HG03045 (cell line): ENCODE measurements around the gene CENPO.

Experiments
- ATAC-seq: cut with Tn5 transposase; IDR thresholded peaks from one replicate; pipeline ENCODE4 v1.9.1; 2021; ENCODE audit warnings: mild to moderate bottlenecking, moderate library complexity; ENCODE audit not compliant: unreplicated experiment

Gene CENPO

DNA sequence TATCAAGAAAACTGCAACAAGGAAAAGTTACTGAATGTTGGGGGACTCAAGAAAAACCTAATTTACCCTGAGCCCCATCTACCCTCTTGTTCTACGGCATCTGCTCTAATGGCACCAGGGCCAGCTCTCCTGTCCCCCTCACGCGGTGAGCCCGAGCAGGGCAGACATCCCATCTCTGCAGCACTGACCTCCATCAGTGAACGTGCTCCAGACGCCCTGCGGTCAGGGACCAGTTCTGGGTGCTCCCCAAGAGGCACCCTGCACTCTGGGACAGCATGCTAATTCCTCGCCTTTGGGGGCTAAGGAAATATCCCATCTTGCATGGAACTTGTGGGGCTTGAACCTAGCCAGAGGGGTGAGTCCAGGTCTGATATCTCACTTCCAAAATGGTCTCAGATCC is 43.0 kb downstream of the CENPO start:
- ATAC-seq = no peak

DNA sequence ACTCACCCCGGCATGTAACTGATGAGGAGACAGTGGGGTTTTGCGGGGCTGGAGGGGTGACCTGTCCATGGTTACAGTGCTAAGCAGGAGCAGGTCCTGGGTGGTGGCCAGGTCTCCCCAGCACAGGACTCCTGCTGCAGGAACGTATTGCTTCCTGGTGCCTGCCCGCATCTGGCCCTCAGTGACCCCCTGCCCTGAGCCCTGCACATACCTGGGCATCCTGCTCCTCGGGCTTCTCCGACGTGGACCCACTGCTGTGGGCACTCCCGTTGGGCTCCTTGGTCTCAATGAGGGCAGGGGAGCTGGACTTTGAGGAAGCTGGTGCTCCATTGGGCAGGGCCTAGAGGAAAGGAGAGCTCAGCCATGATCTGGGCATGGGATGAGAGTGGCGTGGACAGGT is 43.5 kb downstream of the CENPO start:
- ATAC-seq = no peak

DNA sequence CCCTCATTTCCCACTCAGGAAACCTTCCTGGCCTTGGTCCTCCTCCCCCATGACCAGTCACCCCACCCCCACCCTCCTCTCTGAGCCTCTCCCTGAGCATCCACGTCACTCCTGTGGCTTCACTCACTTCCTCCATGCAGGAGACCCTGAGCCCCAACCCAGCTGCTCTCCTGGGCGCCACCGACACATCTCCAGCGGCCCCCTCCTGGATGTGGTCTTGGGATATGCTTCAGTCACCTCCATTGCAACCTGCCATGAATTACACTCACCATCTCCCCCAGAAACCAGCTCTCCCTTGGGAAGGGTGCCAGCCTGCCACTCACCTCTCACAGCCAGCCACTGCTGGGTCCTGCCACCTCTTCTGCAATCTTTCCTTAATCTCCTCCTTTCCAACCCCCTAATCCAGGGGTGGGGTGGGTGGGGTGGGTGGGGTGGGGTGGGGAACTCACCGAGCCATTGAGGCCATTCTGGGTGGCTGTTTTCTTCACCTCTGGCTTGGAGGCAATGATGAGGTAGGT is 44.8 kb downstream of the CENPO start:
- no peak for ATAC-seq

DNA sequence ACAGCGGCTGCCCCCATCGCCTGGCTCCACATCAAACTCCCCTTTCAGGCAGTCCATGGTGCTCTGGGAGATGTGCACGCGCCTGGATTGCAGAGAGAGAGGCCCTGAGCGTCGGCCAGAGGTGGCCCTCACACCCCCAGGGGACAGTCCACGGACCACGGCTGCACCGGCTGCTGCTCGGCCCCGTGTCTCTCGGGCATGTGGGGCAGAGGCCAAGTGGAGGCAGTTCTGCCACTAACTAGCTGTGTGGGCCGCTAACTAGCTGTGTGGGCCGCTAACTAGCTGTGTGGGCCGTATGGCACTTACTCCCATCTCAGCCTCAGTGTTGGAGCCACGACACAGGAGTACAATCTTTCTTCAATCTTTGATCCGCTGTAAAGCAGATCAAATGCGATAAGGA is 45.3 kb downstream of the CENPO start:
- no peak for ATAC-seq

DNA sequence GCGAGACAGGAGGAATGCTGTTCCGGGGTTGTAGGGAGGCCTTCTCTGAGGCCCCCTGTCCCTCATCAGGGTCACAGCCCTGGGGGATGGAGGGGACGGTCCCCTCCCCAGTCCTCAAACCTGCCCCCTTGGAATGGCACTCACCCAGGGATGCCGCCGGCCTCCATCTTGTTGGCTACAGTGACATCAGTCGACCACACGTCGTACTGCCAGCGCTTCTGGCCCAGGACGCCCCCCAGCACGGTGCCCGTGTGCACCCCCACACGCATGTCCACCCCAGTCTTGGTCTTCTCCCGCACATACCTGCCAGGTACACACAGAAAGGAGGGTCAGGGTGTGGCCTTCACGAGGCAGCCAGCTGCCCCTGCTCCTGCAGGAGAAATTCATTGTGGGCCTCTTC is 46.5 kb downstream of the CENPO start:
- ATAC-seq = no peak

DNA sequence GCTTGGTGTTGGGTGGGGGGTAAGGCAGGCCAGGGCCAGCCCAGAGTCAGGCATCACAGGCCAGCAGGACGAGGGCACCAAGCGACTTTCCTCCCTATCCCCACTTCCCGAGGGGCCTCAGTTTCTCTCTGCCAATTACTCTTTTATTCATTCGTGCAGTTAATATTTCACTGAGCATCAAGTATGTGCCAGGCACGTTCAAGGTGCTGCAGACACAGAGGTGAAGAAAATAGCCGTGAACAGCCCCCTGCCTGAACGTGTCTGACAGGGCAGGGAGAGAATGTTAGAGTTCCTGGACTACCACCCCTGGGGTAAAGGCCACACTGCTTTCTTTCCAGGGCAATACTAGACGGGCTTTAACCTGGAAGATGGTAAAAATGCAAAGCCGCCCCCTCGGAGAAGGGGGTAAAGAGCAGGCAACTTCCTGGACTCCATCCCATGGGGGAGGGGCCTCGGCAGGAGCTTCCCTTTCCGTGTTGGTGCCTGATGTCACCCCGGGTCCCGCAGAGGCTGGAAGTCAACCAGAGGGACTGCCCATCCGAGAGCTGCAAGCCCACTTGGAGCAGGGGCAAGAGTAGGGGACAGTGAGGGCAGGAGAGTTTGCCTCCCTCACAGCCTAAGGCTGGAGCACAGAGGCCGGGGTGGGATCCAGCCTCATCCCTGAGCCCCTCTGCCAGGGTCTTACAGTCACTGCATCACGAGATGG is 47.1 kb downstream of the CENPO start:
- no peak for ATAC-seq

DNA sequence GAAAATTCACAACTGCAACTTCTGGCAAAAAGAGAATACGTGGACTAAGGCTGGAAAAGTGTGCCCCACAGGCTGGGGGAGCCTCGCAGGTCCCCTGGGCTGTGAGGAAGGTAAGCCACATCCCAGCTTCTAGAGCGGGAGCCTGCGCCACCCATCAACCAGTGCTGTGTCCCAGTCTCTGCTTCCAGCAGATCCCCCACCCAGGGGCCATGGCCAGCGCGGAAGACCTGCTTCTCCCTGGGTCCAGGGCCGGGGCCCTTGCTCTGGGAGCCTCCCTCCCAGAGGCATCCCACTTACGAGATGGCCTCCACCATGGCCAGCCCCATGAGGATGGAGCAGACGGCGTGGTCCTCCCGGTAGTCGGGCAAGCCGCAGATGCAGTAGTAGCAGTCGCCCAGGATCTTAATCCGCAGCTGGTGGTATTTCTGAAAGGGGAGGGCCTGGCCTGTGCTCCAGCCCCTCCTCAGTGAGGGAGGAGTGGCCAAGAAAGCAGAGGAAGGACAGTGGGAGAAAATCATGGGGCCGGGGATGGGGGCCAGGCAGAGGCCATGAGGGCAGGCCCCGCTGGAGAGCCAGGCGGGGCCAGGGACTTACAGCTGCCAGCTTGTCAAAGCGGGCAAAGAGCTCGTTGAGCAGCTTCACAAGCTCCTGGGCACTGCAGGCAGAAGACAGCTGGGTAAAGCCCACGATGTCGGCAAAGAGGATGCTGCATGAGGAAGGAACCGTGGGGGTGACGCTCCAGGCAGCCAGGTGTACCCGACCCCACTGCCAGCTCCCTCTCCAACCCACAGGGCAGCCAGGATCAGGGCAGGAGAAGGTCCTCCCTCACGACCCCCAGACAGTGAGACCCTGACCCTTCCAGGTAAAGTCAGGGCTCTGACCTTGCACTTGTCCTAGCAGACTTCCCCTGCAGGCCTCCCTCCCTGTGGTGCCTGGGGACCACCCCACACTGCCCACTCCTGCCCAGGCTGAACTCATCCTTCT is 48.0 kb downstream of the CENPO start:
- no peak for ATAC-seq

DNA sequence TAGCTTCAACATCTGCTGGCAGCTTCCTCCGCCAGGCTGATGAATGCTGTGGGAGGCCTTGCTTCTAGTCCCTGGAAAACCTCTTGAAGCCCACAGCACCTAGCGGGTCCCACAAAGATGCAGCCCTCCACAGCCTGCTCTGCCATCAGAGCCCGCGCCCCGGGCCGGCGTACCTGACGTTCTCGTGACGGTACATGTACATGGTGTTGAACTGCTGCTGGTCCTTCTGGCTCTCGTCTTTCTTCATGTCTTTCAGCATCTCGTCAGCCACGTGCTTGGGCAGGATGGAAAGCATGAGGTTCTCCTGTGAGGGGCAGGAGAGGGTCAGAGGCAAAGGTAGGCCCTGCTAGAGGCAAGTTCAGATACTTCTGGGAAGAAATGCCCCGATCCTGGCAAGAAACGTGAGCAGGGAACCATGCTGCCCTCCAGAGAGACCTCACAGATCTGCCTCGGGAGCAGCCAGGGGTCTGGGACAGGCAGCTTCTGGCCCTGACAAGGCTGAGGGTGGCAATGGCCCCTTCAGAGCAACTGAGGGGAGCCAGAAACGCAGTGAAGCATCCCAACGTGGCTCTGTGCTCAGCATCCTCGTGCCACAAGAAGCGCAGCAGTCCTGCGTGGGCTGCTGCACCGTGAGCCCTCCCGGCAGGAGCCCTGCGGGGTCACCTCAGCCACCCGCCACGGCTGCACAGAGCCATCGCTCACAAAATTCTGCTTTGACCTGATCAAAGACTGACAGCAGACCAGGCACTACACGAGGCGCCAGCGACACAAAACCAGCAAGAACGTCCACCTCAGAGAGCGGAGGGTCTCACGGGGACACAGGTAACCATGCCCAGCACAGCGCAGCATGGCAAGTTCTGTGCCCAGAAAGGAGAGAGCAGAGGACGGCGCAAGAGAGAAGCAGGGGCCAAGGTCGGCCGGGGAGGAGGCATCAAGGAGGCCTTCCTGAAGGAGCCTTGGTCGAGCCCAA is 49.1 kb downstream of the CENPO start:
- ATAC-seq = no peak

DNA sequence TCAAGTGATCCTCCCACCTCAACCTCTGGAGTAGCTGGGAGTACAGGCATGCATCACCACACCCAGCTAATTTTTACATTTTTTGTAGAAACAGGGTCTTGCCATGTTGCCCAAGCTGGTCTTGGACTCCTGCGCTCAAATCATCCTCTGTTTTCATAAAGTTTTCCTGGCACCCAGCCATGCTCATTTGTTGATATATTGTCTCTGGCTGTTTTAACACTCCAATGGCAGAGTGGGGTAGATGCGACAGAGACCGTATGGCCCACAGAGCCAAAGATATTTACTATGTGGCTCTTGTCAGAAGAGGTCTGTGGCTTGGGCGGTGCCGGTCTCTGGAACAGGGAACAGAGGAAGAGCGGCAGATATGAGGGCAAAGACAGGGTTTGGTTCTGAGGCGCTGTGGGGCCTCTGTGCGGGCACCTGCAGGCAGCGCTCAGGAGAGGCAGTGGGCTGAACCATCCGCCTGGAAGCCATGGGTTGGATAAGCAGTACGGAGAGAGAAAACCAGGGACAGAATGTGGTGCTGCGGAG is 50.2 kb downstream of the CENPO start:
- ATAC-seq = no peak

DNA sequence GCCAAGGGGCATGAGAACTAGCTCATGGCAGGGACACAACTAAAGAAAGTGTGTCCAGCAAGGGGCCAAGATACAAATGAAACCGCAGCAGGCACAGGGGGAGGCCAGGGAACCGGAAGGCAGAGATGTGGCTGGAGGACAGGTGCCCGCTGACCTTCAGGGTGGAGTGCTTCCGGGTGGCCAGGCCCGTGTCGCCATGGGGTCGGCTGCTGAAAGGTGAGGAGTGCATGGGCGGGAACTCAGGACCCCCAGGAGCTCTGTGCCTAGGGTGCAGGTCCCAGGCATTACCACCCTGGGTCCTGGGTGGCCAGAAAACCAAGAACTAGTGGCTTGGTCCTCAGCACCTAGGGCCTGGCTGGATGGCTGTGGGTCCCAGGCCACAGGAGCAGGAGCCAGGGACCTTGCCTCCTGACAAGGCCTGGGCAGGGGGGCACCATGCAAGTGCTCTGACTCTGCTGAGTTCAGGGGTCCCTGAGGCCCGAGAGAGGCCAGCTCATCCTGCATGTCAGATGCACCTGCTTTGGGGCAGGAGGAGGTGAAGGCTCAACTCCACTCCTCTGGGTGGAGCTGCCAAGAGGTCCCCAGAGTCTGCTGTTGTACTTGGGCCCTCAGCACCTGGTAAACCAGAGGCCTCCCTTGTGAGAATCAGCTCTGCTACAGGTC is 50.9 kb downstream of the CENPO start:
- no peak for ATAC-seq

DNA sequence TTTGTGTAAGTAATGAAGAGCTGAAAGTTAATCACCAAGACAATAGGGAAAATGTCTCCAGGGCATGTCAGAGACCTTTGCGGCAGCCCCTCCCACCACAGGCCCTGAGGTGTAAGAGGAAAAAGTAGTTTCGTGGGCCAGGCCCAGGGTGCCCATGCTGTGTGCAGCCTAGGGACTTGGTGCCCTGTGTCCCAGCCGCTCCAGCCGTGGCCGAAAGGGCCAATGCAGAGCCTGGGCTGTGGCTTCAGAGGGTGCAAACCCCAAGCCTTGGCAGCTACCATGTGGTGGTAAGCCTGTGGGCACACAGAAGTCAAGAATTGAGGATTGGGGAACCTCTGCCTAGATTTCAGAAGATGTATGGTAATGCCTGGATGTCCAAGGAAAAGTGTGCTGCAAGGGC is 52.5 kb downstream of the CENPO start:
- no peak for ATAC-seq

DNA sequence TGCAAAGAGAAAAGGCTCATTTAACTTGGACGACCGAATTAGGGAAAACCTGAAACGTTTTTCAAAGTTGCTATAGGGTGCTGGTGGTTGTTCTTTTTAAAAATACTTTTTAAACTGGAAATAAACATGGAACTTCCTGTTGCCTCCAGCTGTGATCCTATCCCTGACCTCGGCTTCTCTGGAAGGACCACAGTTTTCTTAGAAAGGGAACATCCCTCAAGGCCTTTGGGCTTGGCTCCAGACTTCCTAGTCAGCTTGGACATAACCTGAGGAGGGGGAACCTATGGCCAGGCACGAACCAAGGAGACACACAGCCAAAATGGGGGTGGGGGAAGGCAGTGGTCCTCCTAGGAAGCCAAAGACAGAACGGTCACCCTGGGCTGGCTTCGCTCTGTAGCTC is 57.7 kb downstream of the CENPO start:
- ATAC-seq = no peak

DNA sequence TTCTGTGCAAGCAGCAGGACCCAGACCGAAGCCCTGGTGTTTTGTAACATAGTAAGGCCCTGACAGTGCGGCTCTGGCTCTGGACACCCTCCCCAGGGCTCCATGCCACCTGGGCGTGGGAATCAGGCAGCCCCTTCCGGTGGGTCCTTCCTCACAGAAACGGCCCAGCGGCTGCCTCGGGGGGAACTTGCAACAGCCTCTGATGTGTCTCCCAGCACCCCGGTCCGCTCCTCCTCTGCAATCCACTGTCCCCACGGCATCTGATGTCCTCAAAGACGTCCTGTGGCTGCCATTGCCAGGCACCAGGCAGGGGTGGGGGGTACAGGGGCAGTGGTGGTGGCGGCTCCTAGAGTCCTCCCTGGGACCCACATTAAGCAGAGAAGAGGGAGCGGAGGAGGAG is 58.8 kb downstream of the CENPO start:
- ATAC-seq = no peak

DNA sequence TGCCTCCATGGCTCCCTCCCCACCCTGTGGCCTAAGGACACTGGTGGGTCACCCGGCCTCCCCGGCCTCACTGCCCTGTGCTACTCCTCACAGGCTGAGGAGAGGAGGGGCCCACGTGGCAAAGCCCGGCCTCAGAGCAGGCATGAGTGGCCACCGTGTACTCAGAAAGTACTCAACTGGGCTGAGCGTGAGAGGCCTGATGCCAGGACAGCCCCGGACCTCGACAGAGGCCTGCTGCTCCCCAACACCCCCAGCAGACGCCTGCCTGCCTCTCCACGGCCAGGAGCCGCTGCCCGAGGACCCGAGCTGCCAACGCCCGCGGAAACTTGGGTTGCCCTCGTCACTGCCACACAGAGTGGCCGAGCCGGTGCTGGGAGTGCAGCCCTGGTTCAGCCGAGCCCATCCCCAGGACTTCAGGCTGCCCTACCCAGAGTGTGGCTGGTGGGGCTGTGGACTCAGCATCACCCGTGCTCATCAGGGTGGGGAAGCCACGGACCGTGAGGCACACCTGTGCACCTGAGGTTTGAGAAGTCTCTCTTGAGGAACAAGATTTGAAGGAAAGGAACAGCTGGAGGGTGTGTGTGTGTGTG is 59.3 kb downstream of the CENPO start:
- no peak for ATAC-seq

DNA sequence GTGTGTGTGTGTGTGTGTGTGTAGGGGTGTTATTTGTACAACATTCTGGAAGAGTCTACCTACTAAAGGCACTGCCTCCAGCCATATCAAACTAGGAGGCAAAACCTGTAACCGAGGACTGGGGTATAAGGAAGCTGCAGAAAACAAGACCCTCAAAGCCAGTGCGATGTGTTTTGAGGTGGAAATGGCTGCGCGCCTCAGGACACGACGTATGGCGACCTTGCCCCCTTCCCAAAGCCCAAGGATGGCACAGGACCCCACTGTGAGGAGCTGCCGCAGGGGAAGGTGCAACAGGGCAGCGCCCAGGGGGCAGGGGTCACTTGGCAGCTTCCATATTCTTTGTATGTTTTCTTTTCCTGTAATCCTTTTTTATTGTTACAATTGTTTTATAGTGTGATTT is 59.8 kb downstream of the CENPO start:
- ATAC-seq = no peak

DNA sequence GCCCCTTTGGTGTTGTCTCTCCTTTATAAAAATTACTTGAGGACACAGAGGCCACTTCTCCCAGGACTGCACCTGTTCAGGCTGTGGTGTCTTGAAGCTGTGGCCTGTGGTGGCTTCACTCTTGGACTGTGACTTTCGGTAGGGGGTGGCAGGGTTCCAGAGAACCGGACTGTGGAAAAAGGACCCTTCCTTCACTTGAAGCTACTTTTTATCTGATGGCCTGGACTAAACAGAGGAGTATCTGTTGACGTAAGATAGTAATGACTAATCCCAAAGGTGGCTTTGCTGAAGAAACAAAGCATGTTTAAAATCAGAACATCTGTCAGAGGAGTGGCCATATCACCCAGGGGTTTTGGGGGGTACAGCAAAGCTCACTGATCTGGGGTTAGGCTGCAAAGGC is 60.8 kb downstream of the CENPO start:
- no peak for ATAC-seq

DNA sequence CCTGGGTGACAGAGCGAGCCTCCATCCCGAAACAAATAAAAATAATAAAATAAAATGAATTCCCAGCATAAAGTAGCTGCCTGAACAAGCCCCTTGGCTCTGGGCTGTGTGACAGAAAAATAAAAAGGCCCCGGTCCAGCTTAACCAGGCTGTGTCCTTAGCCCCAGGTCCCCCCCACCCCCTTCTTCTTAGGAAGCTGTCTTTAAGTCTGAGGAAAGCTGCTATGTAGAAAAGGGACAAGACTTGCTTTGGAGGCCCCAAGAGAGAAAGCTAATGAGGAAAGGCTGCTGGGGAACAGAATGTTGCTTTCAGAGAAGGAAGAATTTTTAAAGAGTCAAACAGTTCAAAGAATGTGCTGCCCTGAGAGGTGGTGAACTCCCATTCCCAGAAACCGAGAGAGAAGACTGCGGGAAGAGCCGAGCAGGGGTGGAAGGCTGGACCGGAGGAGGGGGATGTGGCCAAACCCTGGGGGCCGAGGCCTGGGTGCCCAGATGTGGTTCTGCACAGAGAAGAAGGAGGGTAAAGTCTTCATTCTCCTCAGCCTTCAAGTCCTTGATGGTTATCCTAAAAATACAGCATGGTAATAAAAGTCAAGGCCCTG is 61.9 kb downstream of the CENPO start:
- ATAC-seq = no peak

DNA sequence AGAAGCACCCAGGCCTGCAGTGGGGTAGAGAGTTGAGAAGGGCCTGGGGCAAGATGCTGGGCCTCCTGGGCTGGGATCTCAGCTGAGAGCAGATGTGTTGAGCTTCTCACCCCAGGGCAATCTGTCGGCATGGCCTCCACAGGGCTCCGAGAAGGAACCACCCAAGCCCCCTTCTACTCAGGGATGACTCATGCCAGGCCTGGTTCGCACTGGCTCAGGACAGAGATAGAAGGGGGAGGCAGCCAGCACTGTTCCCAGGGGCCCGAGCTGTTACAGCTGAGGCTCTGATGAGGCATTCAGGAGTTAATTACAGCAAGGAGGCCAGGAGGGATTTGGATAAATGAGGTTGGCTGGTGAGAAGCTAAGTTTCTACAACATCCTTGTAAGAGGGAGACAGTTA is 62.5 kb downstream of the CENPO start:
- ATAC-seq = no peak

DNA sequence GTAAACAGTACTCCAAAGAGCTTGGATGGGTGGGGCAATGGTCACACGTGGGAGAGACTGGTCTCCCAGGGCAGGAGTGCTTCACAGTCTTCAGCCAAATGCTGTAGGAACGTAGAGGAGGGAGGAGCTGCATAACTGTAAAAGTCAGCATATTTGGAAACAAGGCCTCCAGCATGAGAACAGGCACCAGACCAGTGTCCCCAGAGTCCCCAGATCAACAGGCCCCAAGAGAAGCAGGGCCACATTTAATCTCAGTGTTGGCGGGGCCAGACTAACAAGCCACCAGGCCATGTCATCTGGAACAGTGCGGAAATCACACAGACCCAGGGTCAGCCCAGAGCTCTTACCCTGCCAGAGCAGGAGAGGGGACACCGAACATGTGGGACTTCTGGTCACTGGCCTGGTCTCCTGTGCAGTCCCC is 63.6 kb downstream of the CENPO start:
- no peak for ATAC-seq
